A549 (cell line): ENCODE results near the gene TOMM6. TPM values are rescaled to one million over a fixed set of nuclear protein-coding genes. Genes with fewer than 3 reads are reported as not detected.

Experiments
- ATAC-seq, 2 experiments: fragments of 200-7000 bp in 1 of 2; fragments of >200 bp in 1 of 2; cut with Nextera tagmentation in 1 of 2; cut with Tn5 transposase in 1 of 2; 3 replicates each; pipeline versions ENCODE4 v1.8.0 to v1.9.1; 2018 to 2020; ENCODE audit warnings: mild to moderate bottlenecking in 1 of 2, moderate library complexity in 1 of 2
- CTCF ChIA-PET: fragments of 300-600 bp; sonication (Branson Sonifier 250); formaldehyde crosslinking; extraction: SDS; loops from one replicate; lab custom pipeline; 2021; ENCODE audit warnings: antibody characterized with exemption, inconsistent platforms; lab: Yijun Ruan, JAX
- POLR2A ChIA-PET: fragments of 350-600 bp; formaldehyde crosslinking; extraction: SDS; loops from one replicate; lab custom pipeline; 2021; ENCODE audit warnings: antibody characterized with exemption, inconsistent platforms; lab: Yijun Ruan, JAX
- DNase-seq, 2 experiments: peaks; one replicate each; pipeline versions ENCODE4 v3.0.0 to v3.0.0-alpha.2; 2011 to 2016; ENCODE audit warnings: low read depth in 1 of 2, low spot score in 1 of 2
- FAIRE-seq: peaks from 2 replicates; lab custom pipeline; 2011; peaks lifted over from hg19 to GRCh38; lab: Jason Lieb, UNC
- H3K27ac ChIP-seq, 2 experiments: fragments of >200 bp; sonication (Bioruptor Twin); formaldehyde crosslinking; 3 replicates each; pipeline ENCODE4 v1.5.1; 2016 to 2017
- H3K4me1 ChIP-seq: fragments of >200 bp; sonication (Bioruptor Twin); formaldehyde crosslinking; 3 replicates; pipeline ENCODE4 v1.6.1; 2016
- H3K4me2 ChIP-seq: fragments of >200 bp; sonication (Bioruptor Twin); formaldehyde crosslinking; 3 replicates; pipeline ENCODE4 v1.6.1; 2016
- H3K4me3 ChIP-seq: fragments of >200 bp; sonication (Bioruptor Twin); formaldehyde crosslinking; 3 replicates; pipeline ENCODE4 v1.5.1; 2016
- H3K9me3 ChIP-seq: fragments of >200 bp; sonication (Bioruptor Twin); formaldehyde crosslinking; 3 replicates; pipeline ENCODE4 v1.6.1; 2016
- CBX8 ChIP-seq: fragments of 200-600 bp; sonication (generic); IDR thresholded peaks from 2 replicates; pipeline ENCODE4 v1.6.1; 2016
- EHF ChIP-seq: fragments of 250-450 bp; sonication (Bioruptor Pico); IDR thresholded peaks from 2 replicates; pipeline ENCODE4 v1.5.0; 2020; ENCODE audit warnings: mild to moderate bottlenecking
- EHMT2 ChIP-seq: fragments of 200-600 bp; sonication (generic); IDR thresholded peaks from 2 replicates; pipeline ENCODE4 v1.6.1; 2016; ENCODE audit warnings: antibody characterized with exemption, low read depth, mild to moderate bottlenecking, moderate library complexity
- FOSB ChIP-seq: fragments of 250-450 bp; sonication (Bioruptor Pico); IDR thresholded peaks from 2 replicates; pipeline ENCODE4 v1.5.0; 2020; ENCODE audit warnings: mild to moderate bottlenecking, moderate library complexity
- GATA3 ChIP-seq: IDR thresholded peaks from 2 replicates; pipeline ENCODE4 v1.6.1; 2012; ENCODE audit warnings: borderline replicate concordance
- HMGXB4 ChIP-seq: fragments of 250-450 bp; sonication (Bioruptor Pico); IDR thresholded peaks from 2 replicates; pipeline ENCODE4 v1.5.0; 2021; ENCODE audit warnings: mild to moderate bottlenecking, moderate library complexity, borderline replicate concordance
- HOXB5 ChIP-seq: fragments of 250-450 bp; sonication (Bioruptor Pico); IDR thresholded peaks from 2 replicates; pipeline ENCODE4 v1.5.0; 2020; ENCODE audit warnings: mild to moderate bottlenecking, moderate library complexity
- MAFK ChIP-seq: fragments of 450-650 bp; IDR thresholded peaks from 2 replicates; pipeline ENCODE4 v1.6.1; 2014; ENCODE audit not compliant: partially characterized antibody
- MAZ ChIP-seq: fragments of 150-350 bp; IDR thresholded peaks from 2 replicates; pipeline ENCODE4 v1.6.1; 2014; ENCODE audit warnings: antibody characterized with exemption, low read depth, low read length, borderline replicate concordance
- MYC ChIP-seq: IDR thresholded peaks from 2 replicates; pipeline ENCODE4 v1.6.1; 2012; ENCODE audit warnings: mild to moderate bottlenecking, inconsistent platforms, low read length, improper control_type of control experiment, borderline replicate concordance
- NFE2L2 ChIP-seq: fragments of 150-350 bp; conservative IDR thresholded peaks from 2 replicates; pipeline ENCODE4 v1.6.1; 2014; ENCODE audit warnings: low read length
- NR3C1 ChIP-seq: fragments of >200 bp; sonication (Bioruptor Twin); formaldehyde crosslinking; IDR thresholded peaks from 3 replicates; pipeline ENCODE4 v1.6.1; 2017
- PBX3 ChIP-seq: IDR thresholded peaks from 2 replicates; pipeline ENCODE4 v1.6.1; 2012
- POLR2A ChIP-seq: IDR thresholded peaks from 2 replicates; pipeline ENCODE4 v1.6.1; 2012; ENCODE audit warnings: mild to moderate bottlenecking, low read length
- POLR2AphosphoS2 ChIP-seq: conservative IDR thresholded peaks from 2 replicates; pipeline ENCODE4 v1.6.1; 2012; ENCODE audit warnings: low read length, improper control_type of control experiment, inconsistent platforms
- SREBF2 ChIP-seq: fragments of 450-650 bp; IDR thresholded peaks from 2 replicates; pipeline ENCODE4 v1.6.1; 2014; ENCODE audit warnings: mild to moderate bottlenecking, moderate library complexity
- WGBS: methylation state at CpG from one replicate; pipeline ENCODE4 v1.1.6; 2017; ENCODE audit errors: missing lambda C conversion rate; 5-methylcytosine and 5-hydroxymethylcytosine counted together
- polyA plus RNA-seq, 4 experiments: library from polyadenylated mRNA; depleted of rRNA in 3 of 4; stranded (reverse); fragments of >200 nt; fragmentation: RNase III in 1 of 4; extraction: RNeasy Plus Mini Kit Qiagen cat#74134 plus additional on column Dnase treatment in 1 of 4; gene quantifications; 2 replicates in 3 of 4; 3 replicates in 1 of 4; pipeline ENCODE4 v1.2.3, GENCODE V29; 2011 to 2017
- TF ChIP-seq, protein P1 (sequence below): fragments of 150-350 bp; IDR thresholded peaks from 2 replicates; pipeline ENCODE4 v1.6.1; 2014; ENCODE audit warnings: low read depth, mild to moderate bottlenecking, low read length

The TOMM6 gene
- polyA plus RNA-seq, 2 of the 4 experiments (the other 2 are of a cell fraction), result 217 to 254 TPM

GRCh38 chr6:41783106-41783780, 4.3 kb upstream of the TOMM6 start:
- H3K4me1 ChIP-seq, result peaks cover 21% of the 10 kb centered on the region
- TF ChIP-seq EHMT2, result no peak
- TF ChIP-seq POLR2AphosphoS2, result no peak
- TF ChIP-seq, protein P1, sequence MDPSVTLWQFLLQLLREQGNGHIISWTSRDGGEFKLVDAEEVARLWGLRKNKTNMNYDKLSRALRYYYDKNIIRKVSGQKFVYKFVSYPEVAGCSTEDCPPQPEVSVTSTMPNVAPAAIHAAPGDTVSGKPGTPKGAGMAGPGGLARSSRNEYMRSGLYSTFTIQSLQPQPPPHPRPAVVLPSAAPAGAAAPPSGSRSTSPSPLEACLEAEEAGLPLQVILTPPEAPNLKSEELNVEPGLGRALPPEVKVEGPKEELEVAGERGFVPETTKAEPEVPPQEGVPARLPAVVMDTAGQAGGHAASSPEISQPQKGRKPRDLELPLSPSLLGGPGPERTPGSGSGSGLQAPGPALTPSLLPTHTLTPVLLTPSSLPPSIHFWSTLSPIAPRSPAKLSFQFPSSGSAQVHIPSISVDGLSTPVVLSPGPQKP, result no peak
- TF ChIP-seq MAFK, result no peak
- no peak for TF ChIP-seq MYC
- no peak for TF ChIP-seq NFE2L2
- TF ChIP-seq SREBF2, result no peak
- TF ChIP-seq HOXB5 (CRISPR knock-in tag), result no peak
- DNase-seq (no peak), ATAC-seq (no peak), FAIRE-seq (no peak)
- no peak overlapping the region for H3K4me3 ChIP-seq
- no peak overlapping the region for H3K4me2 ChIP-seq
- CTCF ChIA-PET, result interaction anchor here (0.7 to 8.9 kb wide), 6 partner anchors 8 to 431 kb away, joined by 3 to 111 read pairs (median 4); no protein-coding TSS in a partner anchor
- no peaks in the 10 kb centered on the region for H3K9me3 ChIP-seq
- WGBS, result 72% methylated on average over 6 of the region's 6 CpGs
- POLR2A ChIA-PET, result interaction anchor here (1.2 kb wide), 1 partner anchor 267 kb away, joined by 3 read pairs; the partner anchor contains the start of gene TAF8
- no peak overlapping the region for H3K27ac ChIP-seq

DNA sequence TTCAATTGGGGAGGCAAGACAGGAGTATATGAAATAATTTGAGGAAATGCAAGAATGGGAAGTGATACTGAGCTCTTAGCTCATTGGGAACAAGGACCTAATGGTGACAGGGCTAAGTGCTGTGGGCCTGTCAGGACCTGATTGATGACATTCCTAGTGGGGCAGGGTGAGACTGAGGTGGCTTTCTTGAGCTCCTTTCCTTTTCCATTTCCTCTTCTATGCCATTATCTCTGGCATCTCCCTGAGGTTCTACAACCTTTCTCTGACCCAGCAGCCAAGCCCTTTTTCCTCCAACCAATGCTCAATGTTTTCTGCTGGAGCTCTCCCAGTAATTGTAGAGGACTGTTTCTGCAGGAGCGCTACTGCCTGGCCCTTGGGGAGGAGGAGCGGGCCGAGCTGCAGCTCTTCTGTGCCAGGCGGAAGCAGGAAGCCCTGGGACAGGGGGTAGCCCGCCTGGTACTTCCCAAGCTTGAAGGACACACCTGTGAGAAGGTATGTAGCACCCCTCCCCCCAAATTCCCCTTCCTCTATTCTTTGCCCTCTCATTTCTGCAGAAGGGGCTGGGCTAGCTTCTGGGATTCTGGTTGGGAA, 2.8 kb upstream of the TOMM6 start:
- Histone ChIP-seq H3K27ac (no peak overlapping the region), H3K4me2 (no peak overlapping the region), H3K4me3 (no peak overlapping the region), H3K4me1 (peaks cover 23% of the 10 kb centered on the region), H3K9me3 (no peaks in the 10 kb centered on the region)
- ATAC-seq, result no peak
- ChIA-PET CTCF (interaction anchor here (1.2 to 8.9 kb wide), 9 partner anchors 10 to 417 kb away, joined by 3 to 111 read pairs (median 5); no protein-coding TSS in a partner anchor), POLR2A (interaction anchor here (0.9 kb wide), 1 partner anchor 15 kb away, joined by 3 read pairs; no protein-coding TSS in a partner anchor)
- TF ChIP-seq EHF (CRISPR knock-in tag) (no peak), FOSB (CRISPR knock-in tag) (no peak), GATA3 (no peak), MAFK (no peak)
- TF ChIP-seq, protein P1, result no peak
- FAIRE-seq, result no peak
- 92% methylated on average over 5 of the region's 5 CpGs for WGBS
- no peak for DNase-seq

DNA sequence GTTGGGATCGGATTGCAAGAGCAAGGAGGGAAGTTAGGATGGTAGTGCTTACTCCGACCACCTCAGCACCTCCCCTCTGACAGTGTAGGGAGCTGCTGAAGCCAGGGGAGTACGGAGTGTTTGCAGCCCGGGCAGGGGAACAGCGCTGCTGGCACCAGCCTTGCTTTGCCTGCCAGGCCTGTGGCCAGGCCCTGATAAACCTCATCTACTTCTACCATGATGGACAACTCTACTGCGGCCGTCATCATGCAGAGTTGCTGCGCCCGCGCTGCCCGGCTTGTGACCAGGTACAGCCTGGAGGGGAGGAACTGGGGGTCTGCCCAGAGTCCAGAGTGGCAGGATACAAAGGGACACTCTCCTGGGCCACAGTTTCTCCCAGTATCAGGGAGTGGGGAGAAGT, 2.2 kb upstream of the TOMM6 start:
- H3K4me1 ChIP-seq, result peaks cover 23% of the 10 kb centered on the region
- no peak for FAIRE-seq
- peak overlapping the region in 1 of 2 experiments; percentile 97; a peak in 1 of 6 replicates for H3K27ac ChIP-seq
- ATAC-seq, result no peak
- ChIA-PET CTCF (interaction anchor here (1.2 to 8.9 kb wide), 12 partner anchors 10 to 417 kb away, joined by 3 to 111 read pairs (median 14); partner anchors contain the start of genes BYSL and MED20), POLR2A (interaction anchor here (0.9 kb wide), 1 partner anchor 16 kb away, joined by 3 read pairs; no protein-coding TSS in a partner anchor)
- H3K4me2 ChIP-seq, result no peak overlapping the region; the same call in 2 of the 3 replicates
- no peak overlapping the region for H3K4me3 ChIP-seq
- TF ChIP-seq PBX3 (no peak), CBX8 (no peak), MAZ (no peak), NR3C1 (no peak), HMGXB4 (CRISPR knock-in tag) (no peak), POLR2A (no peak)
- over 99% methylated on average over 6 of the region's 11 CpGs for WGBS
- DNase-seq, result no peak
- no peaks in the 10 kb centered on the region for H3K9me3 ChIP-seq
